GM21515 (cell line): Measurements from ENCODE around the gene NUP205.
A peak's percentile ranks its signal among the peaks of the same experiment; 100 is the strongest.
"Not testable (repeated sequence)": the region's sequence is repeated elsewhere in the genome, so short reads cannot be mapped to it uniquely, and the experiment has no call there.

ENCODE experiments used
- ATAC-seq: cut with Tn5 transposase; IDR thresholded peaks from one replicate; pipeline ENCODE4 v1.9.1; 2021; ENCODE audit not compliant: unreplicated experiment

NUP205 gene

DNA sequence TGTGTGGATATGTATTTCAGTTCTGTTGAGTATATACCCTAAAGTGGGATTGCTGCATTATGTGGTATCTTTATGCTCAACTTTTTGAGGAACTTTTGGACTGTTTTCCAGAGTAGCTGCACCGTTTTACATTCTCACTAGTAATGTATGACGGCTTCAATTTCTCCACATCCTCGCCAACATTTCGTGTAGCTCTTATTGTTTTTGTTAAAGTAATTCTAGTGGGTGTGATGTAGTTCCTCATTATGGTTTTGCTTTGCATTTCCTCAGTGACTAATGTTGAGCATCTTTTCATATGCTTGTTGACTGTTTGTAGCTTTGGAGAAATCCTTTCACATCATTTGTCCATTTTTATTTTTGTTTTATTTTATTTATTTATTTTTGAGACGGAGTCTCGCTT is 109.1 kb downstream of the NUP205 start:
- no peak for ATAC-seq

DNA sequence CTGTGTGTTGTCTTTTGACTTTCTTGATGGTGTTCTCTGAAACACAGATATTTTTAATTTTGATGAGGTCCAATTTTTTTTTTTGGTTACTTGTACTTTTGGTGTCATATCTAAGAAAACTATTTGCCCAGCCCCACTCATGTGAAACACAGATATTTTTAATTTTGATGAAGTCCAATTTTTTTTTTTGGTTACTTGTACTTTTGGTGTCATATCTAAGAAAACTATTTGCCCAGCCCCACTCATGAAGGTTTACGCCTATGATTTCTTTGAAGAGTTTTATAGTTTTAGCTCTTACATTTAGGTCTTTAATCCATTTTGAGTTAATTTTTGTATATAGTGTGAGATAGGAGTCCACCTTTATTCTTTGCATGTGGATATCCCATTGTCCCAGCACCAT is 109.9 kb downstream of the NUP205 start:
- not testable (repeated sequence) for ATAC-seq

DNA sequence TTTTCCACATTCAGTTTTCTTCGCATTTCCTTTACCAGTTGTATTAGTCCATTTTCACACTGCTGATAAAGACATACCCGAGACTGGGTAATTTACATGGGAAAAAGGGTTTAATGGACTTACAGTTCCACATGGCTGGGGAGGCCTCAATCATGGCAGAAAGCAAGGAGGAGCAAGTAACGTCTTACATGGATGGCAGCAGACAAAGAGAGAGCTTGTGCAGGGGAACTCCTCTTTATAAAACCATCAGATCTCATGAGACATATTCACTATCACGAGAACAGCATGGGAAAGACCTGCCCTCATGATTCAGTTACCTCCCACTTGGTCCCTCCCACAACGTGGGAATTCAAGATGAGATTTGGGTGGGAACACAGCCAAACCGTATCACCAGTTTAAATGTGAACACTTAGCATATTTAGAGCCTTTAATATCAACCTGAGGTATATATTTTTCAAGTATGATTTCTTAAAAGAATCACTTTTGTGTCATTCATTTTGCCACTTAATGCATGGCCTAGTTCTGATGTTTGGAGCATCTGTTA is 111.2 kb downstream of the NUP205 start:
- not testable (repeated sequence) for ATAC-seq

DNA sequence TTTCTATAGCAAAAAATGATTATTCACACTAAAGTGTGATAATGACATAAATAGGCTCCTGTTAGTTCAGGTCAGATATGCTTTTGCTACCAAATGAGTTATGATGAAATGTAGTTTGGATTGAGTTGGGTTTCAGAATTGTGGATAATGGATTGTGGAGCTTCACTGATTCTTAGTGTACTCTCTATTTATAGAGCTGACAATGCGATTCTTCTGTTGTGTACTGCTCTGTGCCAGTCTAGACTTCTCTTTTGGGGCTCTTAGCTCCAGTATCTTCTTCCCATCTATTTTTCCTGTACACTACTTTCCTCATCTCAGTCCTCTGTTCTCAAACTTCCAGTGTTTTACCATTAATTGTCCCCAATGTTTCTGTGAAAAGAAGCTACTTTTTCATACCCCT is 112.1 kb downstream of the NUP205 start:
- no peak for ATAC-seq

DNA sequence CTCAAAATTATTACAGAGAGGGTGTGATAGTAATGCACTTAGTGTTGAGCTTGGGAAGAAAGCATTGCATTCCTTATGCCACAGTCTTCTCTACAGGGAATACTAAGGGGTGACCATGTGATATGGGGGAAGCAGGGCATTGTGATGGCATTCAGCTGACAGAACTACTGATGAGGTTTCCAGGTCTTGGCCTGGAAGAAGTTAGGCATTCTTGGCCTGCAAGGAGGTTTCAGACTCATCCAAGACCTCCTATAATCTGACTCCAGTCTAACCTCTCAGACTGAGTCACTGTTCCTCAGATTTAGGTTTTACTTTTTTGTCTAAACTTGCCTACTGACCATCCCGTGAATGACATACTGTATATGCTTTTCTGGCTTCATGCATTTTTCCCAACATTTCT is 112.5 kb downstream of the NUP205 start:
- ATAC-seq: no peak

DNA sequence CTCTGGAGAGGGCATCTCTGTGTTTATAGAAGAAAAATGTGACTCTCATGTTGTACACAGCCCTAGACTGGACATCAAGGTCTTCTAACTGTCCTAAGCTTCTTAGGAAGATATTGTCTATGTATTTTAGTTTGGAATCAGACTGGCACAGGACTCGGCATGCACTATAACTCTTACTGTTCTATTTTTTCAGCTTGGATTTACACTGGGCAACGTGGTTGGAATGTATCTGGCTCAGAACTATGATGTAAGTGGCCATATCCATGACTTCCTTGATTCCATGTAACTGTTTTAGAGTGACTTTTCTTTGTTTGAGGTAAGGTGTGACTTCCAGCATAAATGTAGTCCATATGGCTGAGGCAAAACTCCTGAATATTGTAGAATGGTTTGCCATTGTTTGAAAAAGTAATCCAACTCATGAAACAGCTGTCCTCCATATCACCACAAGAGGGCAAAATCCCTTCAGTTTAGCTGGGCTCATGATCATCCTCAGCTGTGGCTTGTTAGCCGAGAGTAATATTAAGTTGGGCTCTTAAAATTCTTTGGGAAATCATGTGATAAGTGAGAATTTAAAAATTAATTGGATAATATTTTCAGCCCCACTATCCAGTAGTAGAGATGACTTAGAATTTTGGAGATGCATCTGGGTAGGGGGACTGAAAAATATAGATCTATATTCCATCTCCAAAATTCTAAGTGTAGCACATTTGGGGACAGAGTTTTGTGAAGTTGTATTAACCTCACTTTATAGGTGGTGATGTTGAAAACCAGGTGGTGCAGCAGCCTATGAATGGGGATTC is 115.0 kb downstream of the NUP205 start:
- peak; percentile 77 for ATAC-seq

DNA sequence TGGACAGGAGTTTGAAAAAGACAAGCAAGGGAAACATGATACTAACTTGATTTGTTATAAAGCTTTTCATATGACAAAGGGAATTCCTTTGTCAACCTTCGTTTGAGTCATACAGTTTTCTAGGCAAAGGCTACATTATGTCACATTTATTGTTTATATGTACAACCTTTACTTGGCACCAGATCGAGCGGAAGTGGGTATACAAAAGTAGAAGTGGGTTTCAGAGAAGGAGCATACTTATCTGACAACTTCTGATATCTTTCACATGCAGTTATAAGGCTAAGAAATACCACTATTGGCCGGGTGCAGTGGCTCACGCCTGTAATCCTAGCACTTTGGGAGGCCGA is 115.6 kb downstream of the NUP205 start:
- no peak for ATAC-seq

DNA sequence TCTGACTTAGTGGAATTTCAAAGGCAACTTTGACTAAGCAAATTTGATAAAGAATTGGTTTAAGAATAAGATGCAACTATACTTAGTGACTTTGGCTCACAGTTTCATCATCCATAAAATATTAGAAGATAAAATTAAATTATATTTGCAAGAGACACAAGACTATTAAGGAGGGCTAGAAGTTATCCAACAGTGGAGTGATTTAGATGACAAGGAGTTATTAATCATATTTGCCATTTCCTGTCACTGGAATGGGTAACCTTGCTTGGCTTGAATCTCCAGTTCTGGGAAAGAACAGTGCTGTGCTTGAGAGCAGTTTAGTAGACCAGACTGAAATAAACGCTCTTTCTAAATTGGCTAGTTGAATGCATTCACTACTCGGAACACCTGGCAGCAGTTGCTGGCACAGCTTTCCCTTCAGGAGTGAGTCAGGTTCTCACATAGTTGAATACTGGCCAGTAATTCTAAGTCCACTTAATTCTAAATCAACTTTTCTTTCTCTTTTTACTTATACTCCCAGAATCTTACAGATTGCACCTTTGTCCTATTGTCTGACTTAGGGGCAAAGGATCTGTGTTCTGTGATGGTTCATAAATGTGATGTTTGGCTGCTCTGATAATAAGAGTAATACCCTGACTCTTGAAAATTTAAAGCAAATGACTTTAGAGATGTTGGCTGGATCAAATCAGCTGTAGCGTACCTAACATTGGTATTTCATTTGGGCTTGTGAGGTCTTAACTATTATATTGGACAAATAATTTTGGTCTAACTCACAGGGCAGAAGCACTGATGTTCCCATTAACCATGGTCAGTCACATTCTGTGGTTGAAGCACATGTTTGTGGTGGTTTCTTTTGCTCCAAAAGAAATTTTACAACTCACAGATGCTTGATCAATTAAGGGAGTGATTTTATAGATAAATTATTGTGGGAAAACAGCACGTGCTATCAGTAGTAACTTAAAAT is 121.2 kb downstream of the NUP205 start:
- no peak for ATAC-seq

DNA sequence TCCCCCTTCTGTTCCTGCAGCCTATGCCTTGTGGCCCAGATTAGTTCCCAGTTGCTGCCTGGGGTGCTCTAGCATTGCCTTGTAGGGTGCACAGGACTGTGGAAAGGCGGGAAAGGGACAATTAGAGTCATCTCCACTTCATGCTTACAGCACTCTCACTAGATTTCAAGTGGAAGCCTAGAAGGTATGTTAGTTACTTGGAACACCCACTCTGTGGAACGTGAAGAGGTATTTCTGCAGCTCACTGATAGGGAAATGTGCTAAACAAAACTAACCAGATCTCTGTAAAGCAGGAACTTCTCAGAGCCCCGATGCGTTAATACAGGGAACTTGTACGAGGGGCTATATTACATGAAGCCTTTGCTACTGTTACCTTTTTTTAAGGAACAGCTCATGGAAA is 124.0 kb downstream of the NUP205 start:
- no peak for ATAC-seq

DNA sequence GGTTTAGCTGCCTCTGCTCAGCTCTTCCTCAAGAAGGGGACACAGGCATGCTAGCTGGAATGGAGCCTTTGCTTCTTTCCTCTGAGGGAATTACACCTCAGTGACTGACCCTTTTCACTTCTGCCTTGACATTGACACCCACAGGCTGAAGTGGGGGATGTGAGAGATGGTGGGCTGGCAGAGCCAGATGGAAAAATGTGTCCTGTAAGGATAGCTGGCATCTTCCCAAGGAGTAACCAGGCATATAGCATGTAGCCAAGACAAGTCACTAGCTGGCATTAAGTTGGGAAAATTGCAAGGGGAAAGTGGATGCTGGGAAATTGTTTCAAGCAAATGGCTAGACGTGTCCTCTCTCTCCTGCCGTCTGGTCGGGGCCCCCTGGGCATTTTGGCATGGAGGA is 124.5 kb downstream of the NUP205 start:
- no peak for ATAC-seq

DNA sequence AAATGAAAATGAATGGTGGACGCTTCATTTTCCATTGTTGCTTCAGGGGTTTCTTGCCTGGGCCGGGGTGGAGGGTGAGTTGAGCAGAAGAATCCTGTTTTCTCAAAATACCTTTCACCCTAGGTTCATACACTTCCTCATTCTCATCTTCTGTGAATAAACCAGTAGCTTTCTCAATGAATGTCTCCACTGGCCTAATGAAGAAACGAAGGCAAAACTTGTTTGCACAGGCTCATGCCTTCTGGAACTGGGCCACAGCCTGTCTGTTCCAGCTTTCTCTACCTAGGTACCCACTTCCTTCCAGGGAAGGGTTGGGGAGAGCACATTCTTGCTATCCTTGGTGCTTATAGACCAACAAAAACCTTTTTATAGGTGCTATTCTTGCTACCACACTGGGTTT is 125.9 kb downstream of the NUP205 start:
- ATAC-seq: no peak

DNA sequence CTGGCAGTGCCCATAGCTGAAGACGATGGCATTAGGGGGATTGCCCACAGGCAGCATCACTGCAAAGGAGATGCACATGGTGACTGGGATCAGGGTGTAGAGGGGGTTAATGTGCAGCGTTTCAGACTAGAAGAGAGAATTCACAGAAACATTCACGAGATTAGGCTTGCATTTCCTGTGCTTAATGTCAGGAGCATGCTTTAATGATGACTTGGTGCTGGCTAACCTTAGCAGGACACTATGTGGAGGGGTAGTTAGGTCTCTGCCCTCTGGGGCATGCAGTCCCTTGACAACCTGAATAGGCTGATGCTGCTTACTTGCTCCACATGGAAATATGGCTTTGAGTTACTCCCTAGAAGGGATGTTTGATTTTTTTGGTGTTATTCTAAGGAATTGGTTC is 126.4 kb downstream of the NUP205 start:
- ATAC-seq: no peak

DNA sequence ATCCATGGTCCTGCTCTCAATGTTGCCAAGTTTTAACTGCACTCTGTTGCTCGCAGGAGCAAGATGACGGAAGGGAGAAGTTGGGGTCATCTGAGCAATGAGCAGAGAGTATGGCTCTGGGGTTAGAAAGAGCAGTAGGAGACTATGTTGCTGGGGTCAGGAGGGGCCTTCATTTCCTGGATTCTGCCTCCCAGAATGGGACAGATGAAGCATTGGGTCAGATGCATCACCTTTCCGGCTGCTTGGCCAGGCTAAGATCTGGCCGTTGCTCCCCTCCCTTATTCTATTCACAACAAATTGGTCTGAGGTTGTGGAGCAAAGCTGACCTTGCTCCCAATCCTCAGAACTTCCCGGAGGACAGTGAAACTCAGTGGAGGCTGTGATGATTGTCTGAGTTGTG is 127.0 kb downstream of the NUP205 start:
- ATAC-seq: no peak

DNA sequence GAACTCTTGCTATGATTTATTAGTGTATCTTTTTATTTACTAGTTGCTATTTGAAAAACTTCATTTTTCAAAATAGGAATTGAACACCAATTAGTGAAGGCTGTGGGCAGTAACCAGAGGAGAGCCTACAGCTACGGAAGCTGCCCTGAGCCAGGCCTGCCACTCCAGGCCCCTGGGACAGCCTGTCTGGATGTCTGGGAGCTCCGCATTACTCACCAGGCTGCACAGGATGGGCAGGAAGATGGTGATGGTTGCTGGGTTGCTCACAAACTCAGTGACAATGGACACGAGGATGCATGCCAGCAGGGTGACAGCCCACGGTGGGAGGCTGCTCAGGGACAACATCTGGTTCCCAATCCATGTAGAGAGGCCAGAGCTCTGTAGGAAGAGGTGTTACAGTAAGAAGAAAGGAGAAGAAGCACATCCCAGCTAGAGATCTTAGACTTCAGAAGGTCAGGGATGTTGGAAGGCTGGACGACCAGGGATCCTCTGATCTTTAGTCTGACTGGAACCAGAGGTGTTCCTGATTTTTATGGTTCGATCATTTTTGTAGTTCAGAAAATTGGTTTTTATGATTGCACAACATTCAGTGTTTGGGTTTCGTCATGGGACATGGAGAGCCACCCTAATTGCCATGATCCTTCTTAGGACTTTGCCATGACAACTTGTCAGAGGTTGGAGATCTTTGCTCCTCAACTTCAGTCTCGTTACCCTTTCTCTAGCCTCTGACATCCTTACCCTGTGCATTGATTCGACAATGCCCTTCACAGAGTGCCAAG is 127.8 kb downstream of the NUP205 start:
- ATAC-seq: no peak

DNA sequence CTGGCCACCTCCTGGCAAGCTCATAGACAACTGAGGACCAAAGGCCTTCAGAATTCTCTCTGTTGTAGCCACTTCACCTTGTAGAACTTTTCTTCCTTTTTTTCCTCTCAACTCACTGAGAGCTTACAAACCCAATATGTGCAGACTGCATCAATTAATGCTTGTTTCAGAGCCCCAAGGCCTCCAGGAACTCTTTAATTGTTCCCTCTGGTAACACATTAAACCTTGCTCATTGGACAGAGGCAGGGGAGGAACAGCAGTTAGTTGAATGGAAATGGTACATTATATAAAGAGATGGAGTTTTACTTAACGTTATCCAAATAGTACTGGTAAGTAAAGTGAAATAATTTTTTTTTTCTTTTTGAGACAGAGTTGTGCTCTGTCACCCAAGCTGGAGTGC is 129.7 kb downstream of the NUP205 start:
- no peak for ATAC-seq

DNA sequence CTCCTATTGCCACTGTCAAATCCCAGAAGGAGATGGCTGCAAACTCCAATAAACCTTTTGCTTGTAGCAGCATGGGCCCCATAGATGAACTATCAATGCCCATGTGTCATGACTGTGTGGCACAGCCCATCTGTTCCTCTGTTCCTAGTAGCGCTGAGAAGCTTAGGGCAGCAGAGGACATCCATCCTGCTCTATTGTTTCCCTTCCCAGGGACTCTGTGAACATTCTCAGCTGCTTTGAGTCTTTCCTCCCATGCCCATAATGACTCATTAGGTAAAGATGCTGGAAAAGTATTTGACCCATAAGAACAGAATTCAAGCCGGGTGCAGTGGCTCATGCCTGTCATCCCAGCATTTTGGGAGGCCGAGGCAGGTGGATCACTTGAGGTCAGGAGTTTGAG is 132.8 kb downstream of the NUP205 start:
- ATAC-seq: no peak

DNA sequence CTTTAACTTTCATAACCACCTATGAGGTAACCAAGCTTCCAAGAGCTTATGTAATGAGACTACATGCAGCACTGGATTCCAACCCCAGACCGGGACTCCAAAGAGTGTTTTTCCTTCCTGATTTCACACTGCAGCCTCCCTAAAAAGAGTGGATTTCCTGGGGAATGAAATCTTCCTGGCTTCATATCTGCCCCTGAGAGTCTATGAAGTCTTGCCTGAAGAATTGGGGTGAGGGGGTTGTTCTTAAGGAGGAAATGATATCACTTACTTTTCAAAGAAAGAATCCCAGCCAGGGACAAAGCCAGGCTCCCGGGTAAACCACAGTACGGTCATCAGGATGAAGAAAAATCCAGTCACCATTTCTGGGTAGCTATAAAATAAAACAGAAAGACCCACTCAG is 134.3 kb downstream of the NUP205 start:
- ATAC-seq: no peak

DNA sequence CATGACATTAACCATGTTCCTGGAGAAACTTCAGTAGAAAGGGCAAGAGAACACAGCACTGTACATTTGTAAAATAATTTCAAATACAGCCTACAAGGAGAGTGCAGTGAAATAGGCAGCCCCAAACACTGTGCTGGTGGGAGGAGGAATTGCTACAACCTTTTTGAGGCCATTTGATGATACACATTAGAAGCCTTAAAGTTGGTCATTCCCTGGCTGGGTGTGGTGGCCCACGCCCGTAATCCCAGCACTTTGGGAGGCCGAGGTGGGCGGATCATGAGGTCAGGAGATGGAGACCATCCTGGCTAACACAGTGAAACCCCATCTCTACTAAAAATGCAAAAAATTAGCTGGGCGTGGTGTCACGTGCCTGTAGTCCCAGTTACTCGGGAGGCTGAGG is 134.9 kb downstream of the NUP205 start:
- not testable (repeated sequence) for ATAC-seq

DNA sequence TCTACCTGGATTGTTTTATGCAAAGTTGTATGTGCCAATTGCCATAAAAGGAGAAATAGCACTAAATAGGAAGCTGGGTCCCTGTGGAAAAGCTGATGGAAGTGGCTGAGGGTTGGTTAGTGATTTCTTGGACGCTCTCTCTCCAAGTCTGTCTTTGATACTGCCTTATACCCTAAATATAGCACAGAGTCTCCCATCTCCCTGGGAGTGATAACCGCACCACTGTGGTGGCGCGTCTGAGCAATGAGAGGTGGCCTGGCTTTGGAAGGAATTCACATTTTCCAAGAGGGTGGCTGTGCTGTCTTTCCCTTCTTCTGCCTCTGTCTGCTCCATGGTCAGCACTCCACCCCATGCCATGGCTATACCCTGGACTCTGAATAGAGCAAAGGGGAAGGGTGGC is 135.8 kb downstream of the NUP205 start:
- no peak for ATAC-seq

DNA sequence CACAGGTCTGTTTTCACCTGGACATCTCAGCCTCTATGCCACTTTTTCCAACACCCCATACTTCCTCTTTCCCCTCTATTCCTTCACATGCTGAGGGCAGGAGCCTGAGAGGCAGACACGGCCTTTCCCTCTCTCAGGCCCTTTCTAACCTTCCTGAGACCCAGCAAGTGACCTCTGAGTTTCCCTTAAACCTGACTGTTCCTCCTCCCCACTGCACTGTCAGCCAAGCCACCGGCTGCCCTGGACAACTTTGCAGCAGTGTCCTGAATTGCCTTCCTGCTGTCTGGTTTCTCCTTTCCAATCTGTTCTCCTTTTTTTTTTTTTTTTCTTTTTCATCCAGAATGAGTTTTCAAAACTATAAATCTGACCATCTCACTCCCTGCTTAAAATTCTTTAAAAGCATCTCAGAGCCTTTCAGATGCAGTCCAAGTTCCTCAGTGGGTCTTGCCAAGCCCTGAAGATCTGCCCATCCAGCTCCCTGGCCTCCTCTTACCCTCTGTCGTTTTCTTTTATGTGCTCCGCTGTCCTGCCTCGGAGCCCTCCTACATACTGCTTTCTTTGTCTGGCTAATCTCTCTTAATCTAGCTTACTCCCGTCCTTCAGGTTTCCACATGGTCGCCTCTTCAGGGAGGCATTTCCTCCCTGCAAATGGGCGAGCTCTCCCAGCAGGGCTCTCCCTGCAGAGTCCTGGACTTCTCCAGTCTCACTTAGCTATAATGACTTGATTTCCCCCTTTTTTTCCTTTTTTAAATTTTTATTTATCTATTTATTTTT is 139.7 kb downstream of the NUP205 start:
- ATAC-seq: no peak
